ENCODE data around the gene TLL2. TPM values are rescaled to one million over a fixed set of nuclear protein-coding genes. Genes with fewer than 3 reads are reported as not detected.
A peak's percentile ranks its signal among the peaks of the same experiment; 100 is the strongest.

TLL2 gene
- total and polyA plus RNA-seq, 2 of the 4 experiments (the other 2 are of a cell fraction), result under 0.01 to 0.05 TPM

DNA sequence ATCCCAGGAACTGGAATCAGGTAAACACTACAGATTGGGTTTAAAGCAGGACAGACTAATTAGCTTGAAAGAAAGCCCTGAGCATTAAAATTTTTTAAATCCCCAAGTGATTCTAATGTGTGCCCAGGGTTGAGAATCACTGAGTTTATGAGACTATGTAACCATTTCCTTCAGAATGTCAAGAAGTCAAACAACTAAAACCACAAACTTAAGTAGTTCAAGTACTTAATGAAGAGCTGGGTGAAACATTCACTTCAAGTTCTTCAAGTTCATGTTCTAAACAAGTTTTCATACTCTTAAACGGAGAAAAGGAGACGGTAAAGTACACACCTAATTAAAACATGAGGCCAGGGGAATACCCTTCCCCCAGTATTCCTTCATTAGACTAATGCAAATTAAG lies 28.2 kb upstream of the TLL2 start:
- peak; percentile 44; the same call in 1 of the 2 replicates for ATAC-seq (ENCODE audit: low read depth)
- CTCF ChIA-PET, result no interaction called here
- POLR2A ChIA-PET (ENCODE audit: unreplicated experiment), result no interaction called here

More for the DNA sequence above, 28.2 kb upstream of the TLL2 start:
- no CpG with 5 or more reads among the region's 2 CpGs for WGBS, 2 experiments (ENCODE audit: extremely low coverage in 2 of 2, insufficient read length in 1 of 2)
- H3K4me1 ChIP-seq (ENCODE audit: control insufficient read depth, insufficient read depth, low read length), result no peaks in the 10 kb centered on the region
- no peaks in the 10 kb centered on the region for H3K9me1 ChIP-seq (ENCODE audit: insufficient read depth, low read length)
- no peak overlapping the region for H3K4ac ChIP-seq (ENCODE audit: low read depth, low read length)
- dilution Hi-C loops (cut with HindIII; ENCODE audit: low sequenced_read_pairs, unreplicated experiment), result no loop called here
- peak; percentile 29 for DNase-seq
- H3K79me1 ChIP-seq (ENCODE audit: low read depth in 1 of 2, low read length in 2 of 2), result peaks cover 18 to 29% of the 10 kb centered on the region in 2 experiments
- H3K23ac ChIP-seq (ENCODE audit: low read depth, low read length), result no peak overlapping the region
- H4K20me1 ChIP-seq (ENCODE audit: insufficient read depth, low read length), result peaks cover 9% of the 10 kb centered on the region; the same call in 1 of the 2 replicates
- H3K9ac ChIP-seq (ENCODE audit: low read depth, low read length), result no peak overlapping the region
- TF ChIP-seq NFE2L2 (IDR thresholded peaks at IDR 0.05; ENCODE audit: low read depth, low read length) (no peak), MAFK (IDR thresholded peaks at IDR 0.05; ENCODE audit: low read depth, low read length) (no peak), FOS (IDR thresholded peaks at IDR 0.05; ENCODE audit: low read depth, low read length) (no peak), CEBPB (IDR thresholded peaks at IDR 0.05; ENCODE audit: low read depth, low read length) (no peak)
- H2BK5ac ChIP-seq (ENCODE audit: low read depth, low read length, poor library complexity, severe bottlenecking), result no peak overlapping the region
- H3K14ac ChIP-seq (replicated peaks; ENCODE audit: low read depth, low read length), result no peak overlapping the region
- no peak overlapping the region for H3K4me2 ChIP-seq (ENCODE audit: low read depth, low read length)
- H2AK5ac ChIP-seq (ENCODE audit: low read depth, low read length), result no peak overlapping the region
- no peak overlapping the region for H3K4me3 ChIP-seq (ENCODE audit: insufficient read depth, low read depth, low read length)
- H4K5ac ChIP-seq (ENCODE audit: low read depth, low read length), result no peak overlapping the region
- no peak overlapping the region for H4K91ac ChIP-seq (ENCODE audit: insufficient read depth, low read depth, low read length)
- intact Hi-C loops (cut with micrococcal nuclease), result no loop called here
- no TSS peak for BruUV-seq (replicated peaks)
- peaks cover 16% of the 10 kb centered on the region for H3K36me3 ChIP-seq (ENCODE audit: control insufficient read depth, insufficient read depth, low read length)
- no peak overlapping the region for H3K18ac ChIP-seq (ENCODE audit: low read depth, low read length)
- H3K56ac ChIP-seq (ENCODE audit: extremely low read depth, insufficient read depth, low read length), result no peak overlapping the region
- H2AK9ac ChIP-seq (replicated peaks; ENCODE audit: low read depth, low read length, poor library complexity), result no peak overlapping the region
- no peak overlapping the region for H2BK20ac ChIP-seq (ENCODE audit: low read depth, low read length)
- no peak overlapping the region for H2BK15ac ChIP-seq (ENCODE audit: low read depth, low read length)
- no peak overlapping the region for H2AFZ ChIP-seq (replicated peaks; ENCODE audit: low read length, poor library complexity)
- H3K27me3 ChIP-seq (ENCODE audit: control insufficient read depth, insufficient read depth, low read length), result no peaks in the 10 kb centered on the region
- H2BK120ac ChIP-seq (ENCODE audit: low read depth, low read length), result no peak overlapping the region
- H4K8ac ChIP-seq (ENCODE audit: low read depth in 2 of 2, low read length in 2 of 2), result no peak overlapping the region
- in situ Hi-C loops (cut with MboI; ENCODE audit: low sequenced_read_pairs), result no loop called here
- no peaks in the 10 kb centered on the region for H3K9me3 ChIP-seq (ENCODE audit: control insufficient read depth, insufficient read depth, low read length)
- H3K27ac ChIP-seq (ENCODE audit: insufficient read depth, low read length), result no peak overlapping the region
